Uterus (tissue), 4 donors: Measurements from ENCODE around the gene GALNT1. TPM values are rescaled to one million over a fixed set of nuclear protein-coding genes. Genes with fewer than 3 reads are reported as not detected.

ENCODE experiments used
- DNase-seq, 2 donors: peaks; one replicate each; pipeline ENCODE4 v3.0.0-alpha.2; 2019 to 2020
- H3K27ac ChIP-seq, 2 donors: fragments of 200-600 bp; sonication (generic); 1 replicate in 1 of 2; 2 replicates in 1 of 2; pipeline ENCODE4 v1.5.1; 2016 to 2018
- H3K27me3 ChIP-seq, 2 donors: fragments of 200-600 bp; sonication (generic); one replicate each; pipeline ENCODE4 v1.5.1; 2018 to 2019; ENCODE audit warnings: control low read depth in 1 of 2
- H3K36me3 ChIP-seq, 2 donors: fragments of 200-600 bp; sonication (generic); one replicate each; pipeline ENCODE4 v1.5.1; 2019; ENCODE audit warnings: control low read depth in 1 of 2
- H3K4me1 ChIP-seq, 2 donors: fragments of 200-600 bp; sonication (generic); one replicate each; pipeline ENCODE4 v1.5.1; 2018 to 2019; ENCODE audit warnings: control low read depth in 1 of 2
- H3K4me3 ChIP-seq, 2 donors: fragments of 200-600 bp; sonication (generic); 1 replicate in 1 of 2; 2 replicates in 1 of 2; pipeline ENCODE4 v1.5.1; 2018 to 2019; ENCODE audit warnings: mild to moderate bottlenecking in 1 of 2
- H3K9me3 ChIP-seq, 2 donors: fragments of 200-600 bp; sonication (generic); one replicate each; pipeline ENCODE4 v1.5.1; 2019; ENCODE audit warnings: control low read depth in 1 of 2
- POLR2A ChIP-seq, 2 donors: fragments of 450-650 bp; IDR thresholded peaks; one replicate each; pipeline ENCODE4 v1.6.1; 2016; ENCODE audit warnings: antibody characterized with exemption in 2 of 2, mild to moderate bottlenecking in 1 of 2, moderate library complexity in 1 of 2
- intact Hi-C: fragments of 100-400 bp; cut with DNase I; formaldehyde crosslinking; loops from one replicate; pipeline ENCODE4 v1.15.1; 2023; ENCODE audit warnings: low total_unique reads
- total RNA-seq, 4 donors: library from RNA; depleted of rRNA in 3 of 4; stranded (reverse); fragments of >200 nt in 3 of 4; gene quantifications; one replicate each; pipeline versions ENCODE4 v1.1.0 to v1.2.4, GENCODE V29; 2014 to 2023
- TF ChIP-seq, protein P1 (sequence below), 4 experiments: fragments of 200-600 bp in 2 of 4; fragments of 450-650 bp in 2 of 4; sonication (generic) in 2 of 4; IDR thresholded peaks; one replicate each; pipeline ENCODE4 v1.5.1; 2016 to 2019; ENCODE audit warnings: antibody characterized with exemption in 4 of 4, mild to moderate bottlenecking in 2 of 4, moderate library complexity in 1 of 4
- donor health status: DM: yes; HTN: yes; CAD: no.

GALNT1 gene
- total RNA-seq, 4 donors from 2014 or later: 13.6 to 98.2 (median 33.3) TPM

DNA sequence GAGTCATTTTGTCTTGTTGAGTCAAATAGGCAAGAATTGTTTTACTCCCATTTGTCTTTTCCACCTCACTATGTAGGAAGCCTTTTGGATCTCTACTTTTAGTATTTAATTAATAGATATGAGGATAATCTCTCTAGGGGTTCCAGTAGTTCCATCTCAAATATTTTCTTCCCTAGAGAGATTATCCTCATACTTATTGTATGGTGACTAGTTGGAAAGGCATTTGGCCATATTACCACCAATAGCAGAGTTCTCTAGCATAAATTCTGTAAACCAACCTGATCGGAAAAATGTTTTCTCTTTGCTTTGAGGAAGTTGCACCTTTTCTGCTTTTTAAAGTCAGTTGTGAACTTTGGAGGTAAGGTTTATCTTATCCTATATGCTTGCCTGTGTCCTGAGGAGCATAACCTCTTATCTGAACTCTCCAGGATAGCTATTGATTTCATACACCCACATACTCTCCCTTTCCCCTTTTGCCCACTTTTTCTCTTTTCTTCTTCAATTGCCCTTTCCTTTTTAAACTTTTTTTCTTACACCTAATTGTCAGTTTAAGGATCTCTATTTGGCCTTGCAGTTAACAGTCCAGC is 100.8 kb downstream of the GALNT1 start:
- Histone ChIP-seq H3K9me3 (no peaks in the 10 kb centered on the region), H3K27ac (no peak overlapping the region), H3K4me3 (no peak overlapping the region), H3K27me3 (no peaks in the 10 kb centered on the region), H3K36me3 (no peaks in the 10 kb centered on the region), H3K4me1 (no peaks in the 10 kb centered on the region)
- TF ChIP-seq, protein P1, sequence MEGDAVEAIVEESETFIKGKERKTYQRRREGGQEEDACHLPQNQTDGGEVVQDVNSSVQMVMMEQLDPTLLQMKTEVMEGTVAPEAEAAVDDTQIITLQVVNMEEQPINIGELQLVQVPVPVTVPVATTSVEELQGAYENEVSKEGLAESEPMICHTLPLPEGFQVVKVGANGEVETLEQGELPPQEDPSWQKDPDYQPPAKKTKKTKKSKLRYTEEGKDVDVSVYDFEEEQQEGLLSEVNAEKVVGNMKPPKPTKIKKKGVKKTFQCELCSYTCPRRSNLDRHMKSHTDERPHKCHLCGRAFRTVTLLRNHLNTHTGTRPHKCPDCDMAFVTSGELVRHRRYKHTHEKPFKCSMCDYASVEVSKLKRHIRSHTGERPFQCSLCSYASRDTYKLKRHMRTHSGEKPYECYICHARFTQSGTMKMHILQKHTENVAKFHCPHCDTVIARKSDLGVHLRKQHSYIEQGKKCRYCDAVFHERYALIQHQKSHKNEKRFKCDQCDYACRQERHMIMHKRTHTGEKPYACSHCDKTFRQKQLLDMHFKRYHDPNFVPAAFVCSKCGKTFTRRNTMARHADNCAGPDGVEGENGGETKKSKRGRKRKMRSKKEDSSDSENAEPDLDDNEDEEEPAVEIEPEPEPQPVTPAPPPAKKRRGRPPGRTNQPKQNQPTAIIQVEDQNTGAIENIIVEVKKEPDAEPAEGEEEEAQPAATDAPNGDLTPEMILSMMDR (IDR thresholded peaks at IDR 0.05): no peak
- no peak for TF ChIP-seq POLR2A (IDR thresholded peaks at IDR 0.05)
- no peak for DNase-seq
- intact Hi-C loops: no loop called here

DNA sequence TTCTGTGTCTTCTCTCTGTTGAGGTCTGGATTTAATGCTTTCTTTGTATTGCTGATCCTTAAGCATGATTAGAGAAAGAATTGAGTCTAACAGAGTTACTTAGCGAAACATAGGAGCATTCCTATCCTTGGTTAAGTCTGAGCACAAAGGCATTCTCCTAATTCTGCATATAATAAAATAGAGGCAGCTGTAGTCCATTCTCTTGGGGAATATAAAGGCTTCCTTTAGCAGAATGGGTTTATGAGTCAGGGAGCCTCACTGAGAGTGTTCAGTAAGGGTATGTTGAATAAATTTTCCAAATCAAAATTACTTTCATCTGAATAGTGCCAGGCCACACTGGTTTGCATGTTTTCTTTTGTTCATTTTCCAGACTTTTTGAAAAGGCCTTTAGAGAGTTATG is 101.5 kb downstream of the GALNT1 start:
- no peak for DNase-seq
- Histone ChIP-seq H3K4me1 (no peaks in the 10 kb centered on the region), H3K27ac (no peak overlapping the region), H3K4me3 (no peak overlapping the region), H3K36me3 (no peaks in the 10 kb centered on the region), H3K9me3 (no peaks in the 10 kb centered on the region), H3K27me3 (no peaks in the 10 kb centered on the region)
- no peak for TF ChIP-seq POLR2A (IDR thresholded peaks at IDR 0.05)
- TF ChIP-seq, protein P1 (IDR thresholded peaks at IDR 0.05): no peak
- intact Hi-C loops: no loop called here

DNA sequence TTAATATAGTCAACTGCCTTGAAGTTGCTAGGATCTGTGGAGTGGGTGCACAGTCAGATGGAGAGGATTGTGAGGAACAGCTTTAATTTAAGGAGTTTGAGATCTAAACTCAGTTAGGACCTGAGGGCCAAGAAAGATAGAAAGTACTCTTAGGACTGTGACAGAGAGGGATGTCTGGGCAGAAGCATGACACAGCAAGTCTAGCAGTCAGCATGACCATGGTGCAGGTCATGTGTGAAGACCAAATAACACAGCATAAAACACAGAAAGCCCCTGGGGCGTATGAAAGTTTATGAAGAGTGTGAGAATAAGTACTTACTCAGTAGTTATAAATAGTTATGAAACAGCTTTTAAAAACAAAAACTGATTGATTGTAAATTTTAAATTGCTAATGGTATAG is 107.2 kb downstream of the GALNT1 start:
- Histone ChIP-seq H3K27ac (no peak overlapping the region), H3K27me3 (no peaks in the 10 kb centered on the region), H3K4me1 (no peaks in the 10 kb centered on the region), H3K9me3 (no peaks in the 10 kb centered on the region), H3K36me3 (no peaks in the 10 kb centered on the region), H3K4me3 (no peak overlapping the region)
- intact Hi-C loops: no loop called here
- TF ChIP-seq POLR2A (IDR thresholded peaks at IDR 0.05): no peak
- TF ChIP-seq, protein P1 (IDR thresholded peaks at IDR 0.05): no peak
- no peak for DNase-seq

DNA sequence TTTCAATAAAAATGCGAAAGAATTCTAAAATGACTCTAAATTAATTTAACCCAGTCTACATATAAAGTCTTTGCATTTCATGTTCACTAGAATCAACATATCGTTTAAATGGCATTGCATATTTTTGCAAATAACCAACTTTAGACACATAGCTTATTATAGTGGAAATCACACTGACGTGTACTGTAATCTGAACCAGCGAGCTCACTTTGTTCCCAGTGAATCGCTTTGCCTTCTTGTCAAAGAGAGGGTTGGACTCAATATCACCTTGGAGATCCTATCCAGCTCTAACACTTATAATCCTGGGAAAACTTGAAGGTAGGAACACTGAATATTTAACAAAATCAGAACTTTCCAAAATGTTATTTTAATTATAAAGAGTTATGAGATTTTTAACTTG is 108.2 kb downstream of the GALNT1 start:
- no peak for TF ChIP-seq POLR2A (IDR thresholded peaks at IDR 0.05)
- TF ChIP-seq, protein P1 (IDR thresholded peaks at IDR 0.05): no peak
- intact Hi-C loops: no loop called here
- Histone ChIP-seq H3K4me3 (no peak overlapping the region), H3K4me1 (no peaks in the 10 kb centered on the region), H3K9me3 (no peaks in the 10 kb centered on the region), H3K36me3 (no peaks in the 10 kb centered on the region), H3K27me3 (no peaks in the 10 kb centered on the region), H3K27ac (no peak overlapping the region)
- DNase-seq: no peak

DNA sequence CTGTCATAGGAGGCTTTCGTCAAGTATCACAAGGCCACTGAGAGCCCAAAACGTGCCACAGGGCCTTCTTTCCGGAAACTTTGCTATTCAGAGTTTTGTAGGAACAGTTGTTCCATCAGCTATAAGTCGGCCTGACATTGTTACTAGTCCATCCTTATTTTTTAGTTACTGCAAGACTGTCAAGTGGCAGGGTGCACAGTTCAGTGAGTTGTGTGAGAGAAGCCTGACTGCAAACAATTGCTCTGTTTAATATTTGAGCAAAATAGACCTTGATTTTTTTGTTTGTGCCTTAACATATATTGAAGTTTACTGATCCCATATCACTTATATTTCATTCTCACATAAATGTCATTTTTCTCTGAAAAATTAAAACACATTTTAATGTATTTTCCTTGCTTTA is 110.1 kb downstream of the GALNT1 start:
- Histone ChIP-seq H3K4me3 (no peak overlapping the region), H3K27ac (no peak overlapping the region), H3K36me3 (no peaks in the 10 kb centered on the region), H3K4me1 (no peaks in the 10 kb centered on the region), H3K9me3 (no peaks in the 10 kb centered on the region), H3K27me3 (no peaks in the 10 kb centered on the region)
- intact Hi-C loops: no loop called here
- no peak for TF ChIP-seq POLR2A (IDR thresholded peaks at IDR 0.05)
- TF ChIP-seq, protein P1 (IDR thresholded peaks at IDR 0.05): no peak
- no peak for DNase-seq
